WTC11 (cell line): ENCODE data around the gene ZFR2. TPM values are rescaled to one million over a fixed set of nuclear protein-coding genes. Genes with fewer than 3 reads are reported as not detected.

Source experiments
- ATAC-seq: fragments of 200-7000 bp; cut with Tn5 transposase; 2 replicates; pipeline ENCODE4 v1.10.0; 2021; ENCODE audit warnings: mild to moderate bottlenecking, moderate library complexity
- CTCF ChIA-PET: fragments of 300-600 bp; sonication (Branson Sonifier 250); formaldehyde crosslinking; loops from one replicate; lab custom pipeline; 2021; ENCODE audit warnings: antibody characterized with exemption; lab: Charles Lee
- POLR2A ChIA-PET: fragments of 350-600 bp; sonication (Branson Sonifier 250); formaldehyde crosslinking; loops from one replicate; lab custom pipeline; 2021; ENCODE audit warnings: antibody characterized with exemption; lab: Charles Lee
- DNase-seq: peaks from one replicate; pipeline ENCODE4 v3.0.0; 2021; ENCODE audit warnings: low spot score
- H3K27ac Mint-ChIP-seq: 2 replicates; pipeline ENCODE4 v1.8.0; 2021; ENCODE audit warnings: mixed read lengths
- H3K27me3 Mint-ChIP-seq: 2 replicates; pipeline ENCODE4 v1.8.0; 2021; ENCODE audit warnings: low read depth, mild to moderate bottlenecking, moderate library complexity, mixed read lengths
- H3K36me3 Mint-ChIP-seq: 2 replicates; pipeline ENCODE4 v1.8.0; 2021; ENCODE audit warnings: mixed read lengths
- H3K4me1 Mint-ChIP-seq: 2 replicates; pipeline ENCODE4 v1.8.0; 2022; ENCODE audit warnings: mixed read lengths
- H3K4me3 Mint-ChIP-seq: 2 replicates; pipeline ENCODE4 v1.8.0; 2021; ENCODE audit warnings: mild to moderate bottlenecking, moderate library complexity, mixed read lengths
- H3K9me3 Mint-ChIP-seq: 2 replicates; pipeline ENCODE4 v1.8.0; 2021; ENCODE audit warnings: mixed read lengths
- ATF1 ChIP-seq: sonication (generic); formaldehyde crosslinking; IDR thresholded peaks from 2 replicates; pipeline ENCODE4 v1.8.1; 2023; ENCODE audit warnings: mild to moderate bottlenecking, moderate library complexity, missing genetic modification reagents
- ATF6 ChIP-seq: sonication (generic); formaldehyde crosslinking; IDR thresholded peaks from 2 replicates; pipeline ENCODE4 v1.8.1; 2023; ENCODE audit warnings: mild to moderate bottlenecking, missing genetic modification reagents
- CDX4 ChIP-seq: fragments of 250-450 bp; sonication (Bioruptor Pico); IDR thresholded peaks from 2 replicates; pipeline ENCODE4 v1.9.0; 2021; ENCODE audit warnings: moderate library complexity, mild to moderate bottlenecking, inconsistent platforms, borderline replicate concordance
- CREB1 ChIP-seq: sonication (generic); formaldehyde crosslinking; IDR thresholded peaks from 2 replicates; pipeline ENCODE4 v1.8.0; 2023; ENCODE audit warnings: mild to moderate bottlenecking, missing genetic modification reagents
- E2F4 ChIP-seq: sonication (generic); formaldehyde crosslinking; IDR thresholded peaks from 2 replicates; pipeline ENCODE4 v1.8.1; 2022; ENCODE audit warnings: low read depth, mild to moderate bottlenecking, moderate library complexity, missing genetic modification reagents, borderline replicate concordance
- ETV6 ChIP-seq: sonication (generic); formaldehyde crosslinking; IDR thresholded peaks from 2 replicates; pipeline ENCODE4 v1.8.1; 2022; ENCODE audit warnings: mild to moderate bottlenecking, missing genetic modification reagents
- FOXK1 ChIP-seq: sonication (generic); formaldehyde crosslinking; IDR thresholded peaks from 2 replicates; pipeline ENCODE4 v1.8.0; 2022; ENCODE audit warnings: mild to moderate bottlenecking, moderate library complexity, missing genetic modification reagents
- JUN ChIP-seq: sonication (generic); formaldehyde crosslinking; IDR thresholded peaks from 2 replicates; pipeline ENCODE4 v1.8.0; 2023; ENCODE audit warnings: mild to moderate bottlenecking, missing genetic modification reagents
- NR3C1 ChIP-seq: sonication (generic); formaldehyde crosslinking; conservative IDR thresholded peaks from 2 replicates; pipeline ENCODE4 v1.8.1; 2023; ENCODE audit warnings: low read depth, mild to moderate bottlenecking, missing genetic modification reagents
- OVOL2 ChIP-seq: fragments of 250-450 bp; sonication (Bioruptor Pico); IDR thresholded peaks from 2 replicates; pipeline ENCODE4 v1.9.0; 2021; ENCODE audit warnings: mild to moderate bottlenecking, borderline replicate concordance
- PRRX2 ChIP-seq: fragments of 250-450 bp; sonication (Bioruptor Pico); IDR thresholded peaks from 2 replicates; pipeline ENCODE4 v1.8.0; 2021; ENCODE audit warnings: mild to moderate bottlenecking
- TEAD1 ChIP-seq: sonication (generic); formaldehyde crosslinking; IDR thresholded peaks from 2 replicates; pipeline ENCODE4 v1.8.0; 2022; ENCODE audit warnings: mild to moderate bottlenecking, missing genetic modification reagents
- TEAD4 ChIP-seq: sonication (generic); formaldehyde crosslinking; IDR thresholded peaks from 2 replicates; pipeline ENCODE4 v1.8.0; 2022; ENCODE audit warnings: mild to moderate bottlenecking, missing genetic modification reagents
- ZMAT4 ChIP-seq: fragments of 250-450 bp; sonication (Bioruptor Pico); IDR thresholded peaks from 2 replicates; pipeline ENCODE4 v1.9.0; 2021; ENCODE audit warnings: mild to moderate bottlenecking
- ZNF121 ChIP-seq: sonication (generic); formaldehyde crosslinking; IDR thresholded peaks from 2 replicates; pipeline ENCODE4 v1.8.0; 2023; ENCODE audit warnings: missing genetic modification reagents
- ZNF219 ChIP-seq: sonication (generic); formaldehyde crosslinking; IDR thresholded peaks from 2 replicates; pipeline ENCODE4 v1.8.0; 2023; ENCODE audit warnings: missing genetic modification reagents, mild to moderate bottlenecking, borderline replicate concordance
- ZNF416 ChIP-seq: fragments of 250-450 bp; sonication (Bioruptor Pico); IDR thresholded peaks from 2 replicates; pipeline ENCODE4 v1.9.0; 2021; ENCODE audit warnings: mild to moderate bottlenecking, inconsistent platforms
- total RNA-seq: library from RNA; stranded (reverse); gene quantifications from 3 replicates; pipeline ENCODE4 v1.2.3, GENCODE V29; 2021
- TF ChIP-seq, protein P1 (sequence below): sonication (generic); formaldehyde crosslinking; IDR thresholded peaks from 2 replicates; pipeline ENCODE4 v1.8.0; 2022; ENCODE audit warnings: missing genetic modification reagents
- TF ChIP-seq, protein P2 (sequence below): sonication (generic); formaldehyde crosslinking; IDR thresholded peaks from 2 replicates; pipeline ENCODE4 v1.8.1; 2022; ENCODE audit warnings: mild to moderate bottlenecking, missing genetic modification reagents, moderate library complexity, borderline replicate concordance
- TF ChIP-seq, protein P3 (sequence below): fragments of 250-450 bp; sonication (Bioruptor Pico); IDR thresholded peaks from 2 replicates; pipeline ENCODE4 v2.1.2; 2022; ENCODE audit warnings: mild to moderate bottlenecking, moderate library complexity
- TF ChIP-seq, protein P4 (sequence below): sonication (generic); formaldehyde crosslinking; IDR thresholded peaks from 2 replicates; pipeline ENCODE4 v1.8.0; 2023; ENCODE audit warnings: missing genetic modification reagents
- TF ChIP-seq, protein P5 (sequence below): sonication (generic); formaldehyde crosslinking; IDR thresholded peaks from 2 replicates; pipeline ENCODE4 v1.8.0; 2022; ENCODE audit warnings: mild to moderate bottlenecking, missing genetic modification reagents

The ZFR2 gene
- total RNA-seq, 1 experiment from 2014 or later, result 17.5 TPM

GRCh38 chr19:3817761-3818160, 51.1 kb downstream of the ZFR2 start (continued):
- TF ChIP-seq, protein P1, sequence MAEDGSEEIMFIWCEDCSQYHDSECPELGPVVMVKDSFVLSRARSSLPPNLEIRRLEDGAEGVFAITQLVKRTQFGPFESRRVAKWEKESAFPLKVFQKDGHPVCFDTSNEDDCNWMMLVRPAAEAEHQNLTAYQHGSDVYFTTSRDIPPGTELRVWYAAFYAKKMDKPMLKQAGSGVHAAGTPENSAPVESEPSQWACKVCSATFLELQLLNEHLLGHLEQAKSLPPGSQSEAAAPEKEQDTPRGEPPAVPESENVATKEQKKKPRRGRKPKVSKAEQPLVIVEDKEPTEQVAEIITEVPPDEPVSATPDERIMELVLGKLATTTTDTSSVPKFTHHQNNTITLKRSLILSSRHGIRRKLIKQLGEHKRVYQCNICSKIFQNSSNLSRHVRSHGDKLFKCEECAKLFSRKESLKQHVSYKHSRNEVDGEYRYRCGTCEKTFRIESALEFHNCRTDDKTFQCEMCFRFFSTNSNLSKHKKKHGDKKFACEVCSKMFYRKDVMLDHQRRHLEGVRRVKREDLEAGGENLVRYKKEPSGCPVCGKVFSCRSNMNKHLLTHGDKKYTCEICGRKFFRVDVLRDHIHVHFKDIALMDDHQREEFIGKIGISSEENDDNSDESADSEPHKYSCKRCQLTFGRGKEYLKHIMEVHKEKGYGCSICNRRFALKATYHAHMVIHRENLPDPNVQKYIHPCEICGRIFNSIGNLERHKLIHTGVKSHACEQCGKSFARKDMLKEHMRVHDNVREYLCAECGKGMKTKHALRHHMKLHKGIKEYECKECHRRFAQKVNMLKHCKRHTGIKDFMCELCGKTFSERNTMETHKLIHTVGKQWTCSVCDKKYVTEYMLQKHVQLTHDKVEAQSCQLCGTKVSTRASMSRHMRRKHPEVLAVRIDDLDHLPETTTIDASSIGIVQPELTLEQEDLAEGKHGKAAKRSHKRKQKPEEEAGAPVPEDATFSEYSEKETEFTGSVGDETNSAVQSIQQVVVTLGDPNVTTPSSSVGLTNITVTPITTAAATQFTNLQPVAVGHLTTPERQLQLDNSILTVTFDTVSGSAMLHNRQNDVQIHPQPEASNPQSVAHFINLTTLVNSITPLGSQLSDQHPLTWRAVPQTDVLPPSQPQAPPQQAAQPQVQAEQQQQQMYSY (CRISPR knock-in tag), result no peak
- TF ChIP-seq CREB1 (CRISPR knock-in tag), result no peak
- TF ChIP-seq, protein P2, sequence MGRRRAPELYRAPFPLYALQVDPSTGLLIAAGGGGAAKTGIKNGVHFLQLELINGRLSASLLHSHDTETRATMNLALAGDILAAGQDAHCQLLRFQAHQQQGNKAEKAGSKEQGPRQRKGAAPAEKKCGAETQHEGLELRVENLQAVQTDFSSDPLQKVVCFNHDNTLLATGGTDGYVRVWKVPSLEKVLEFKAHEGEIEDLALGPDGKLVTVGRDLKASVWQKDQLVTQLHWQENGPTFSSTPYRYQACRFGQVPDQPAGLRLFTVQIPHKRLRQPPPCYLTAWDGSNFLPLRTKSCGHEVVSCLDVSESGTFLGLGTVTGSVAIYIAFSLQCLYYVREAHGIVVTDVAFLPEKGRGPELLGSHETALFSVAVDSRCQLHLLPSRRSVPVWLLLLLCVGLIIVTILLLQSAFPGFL (CRISPR knock-in tag), result no peak
- TF ChIP-seq E2F4 (CRISPR knock-in tag), result no peak
- TF ChIP-seq, protein P3, sequence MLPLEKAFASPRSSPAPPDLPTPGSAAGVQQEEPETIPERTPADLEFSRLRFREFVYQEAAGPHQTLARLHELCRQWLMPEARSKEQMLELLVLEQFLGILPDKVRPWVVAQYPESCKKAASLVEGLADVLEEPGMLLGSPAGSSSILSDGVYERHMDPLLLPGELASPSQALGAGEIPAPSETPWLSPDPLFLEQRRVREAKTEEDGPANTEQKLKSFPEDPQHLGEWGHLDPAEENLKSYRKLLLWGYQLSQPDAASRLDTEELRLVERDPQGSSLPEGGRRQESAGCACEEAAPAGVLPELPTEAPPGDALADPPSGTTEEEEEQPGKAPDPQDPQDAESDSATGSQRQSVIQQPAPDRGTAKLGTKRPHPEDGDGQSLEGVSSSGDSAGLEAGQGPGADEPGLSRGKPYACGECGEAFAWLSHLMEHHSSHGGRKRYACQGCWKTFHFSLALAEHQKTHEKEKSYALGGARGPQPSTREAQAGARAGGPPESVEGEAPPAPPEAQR, result no peak
- no peak for TF ChIP-seq ZNF121 (CRISPR knock-in tag)
- TF ChIP-seq ZMAT4, result no peak
- TF ChIP-seq ETV6 (CRISPR knock-in tag), result no peak
- no peak for TF ChIP-seq TEAD4
- TF ChIP-seq, protein P4, sequence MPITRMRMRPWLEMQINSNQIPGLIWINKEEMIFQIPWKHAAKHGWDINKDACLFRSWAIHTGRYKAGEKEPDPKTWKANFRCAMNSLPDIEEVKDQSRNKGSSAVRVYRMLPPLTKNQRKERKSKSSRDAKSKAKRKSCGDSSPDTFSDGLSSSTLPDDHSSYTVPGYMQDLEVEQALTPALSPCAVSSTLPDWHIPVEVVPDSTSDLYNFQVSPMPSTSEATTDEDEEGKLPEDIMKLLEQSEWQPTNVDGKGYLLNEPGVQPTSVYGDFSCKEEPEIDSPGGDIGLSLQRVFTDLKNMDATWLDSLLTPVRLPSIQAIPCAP (CRISPR knock-in tag), result no peak

GRCh38 chr19:3816566-3817218, 52.1 kb downstream of the ZFR2 start:
- DNase-seq (no peak), ATAC-seq (no peak)
- Mint-ChIP-seq H3K36me3 (no peaks in the 10 kb centered on the region), H3K27ac (no peak overlapping the region), H3K4me3 (no peak overlapping the region), H3K27me3 (no peaks in the 10 kb centered on the region), H3K4me1 (no peaks in the 10 kb centered on the region), H3K9me3 (0 out of 2 replicates have a peak, but pooled peaks cover 3% of the 10 kb centered on the region)
- POLR2A ChIA-PET, result no interaction called here
- CTCF ChIA-PET, result no interaction called here
- TF ChIP-seq JUN (CRISPR knock-in tag) (no peak), ATF6 (CRISPR knock-in tag) (no peak), CDX4 (no peak), TEAD4 (no peak), ZNF416 (CRISPR knock-in tag) (no peak), ATF1 (CRISPR knock-in tag) (no peak), OVOL2 (CRISPR knock-in tag) (no peak), TEAD1 (CRISPR knock-in tag) (no peak), FOXK1 (CRISPR knock-in tag) (no peak), NR3C1 (CRISPR knock-in tag) (no peak), ZNF219 (CRISPR knock-in tag) (no peak), PRRX2 (CRISPR knock-in tag) (no peak), ZNF121 (CRISPR knock-in tag) (no peak)
- TF ChIP-seq, protein P3, result no peak
- TF ChIP-seq, protein P5, sequence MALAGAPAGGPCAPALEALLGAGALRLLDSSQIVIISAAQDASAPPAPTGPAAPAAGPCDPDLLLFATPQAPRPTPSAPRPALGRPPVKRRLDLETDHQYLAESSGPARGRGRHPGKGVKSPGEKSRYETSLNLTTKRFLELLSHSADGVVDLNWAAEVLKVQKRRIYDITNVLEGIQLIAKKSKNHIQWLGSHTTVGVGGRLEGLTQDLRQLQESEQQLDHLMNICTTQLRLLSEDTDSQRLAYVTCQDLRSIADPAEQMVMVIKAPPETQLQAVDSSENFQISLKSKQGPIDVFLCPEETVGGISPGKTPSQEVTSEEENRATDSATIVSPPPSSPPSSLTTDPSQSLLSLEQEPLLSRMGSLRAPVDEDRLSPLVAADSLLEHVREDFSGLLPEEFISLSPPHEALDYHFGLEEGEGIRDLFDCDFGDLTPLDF, result no peak
